Measurements from ENCODE around the gene CROCC2.

Gene CROCC2

DNA sequence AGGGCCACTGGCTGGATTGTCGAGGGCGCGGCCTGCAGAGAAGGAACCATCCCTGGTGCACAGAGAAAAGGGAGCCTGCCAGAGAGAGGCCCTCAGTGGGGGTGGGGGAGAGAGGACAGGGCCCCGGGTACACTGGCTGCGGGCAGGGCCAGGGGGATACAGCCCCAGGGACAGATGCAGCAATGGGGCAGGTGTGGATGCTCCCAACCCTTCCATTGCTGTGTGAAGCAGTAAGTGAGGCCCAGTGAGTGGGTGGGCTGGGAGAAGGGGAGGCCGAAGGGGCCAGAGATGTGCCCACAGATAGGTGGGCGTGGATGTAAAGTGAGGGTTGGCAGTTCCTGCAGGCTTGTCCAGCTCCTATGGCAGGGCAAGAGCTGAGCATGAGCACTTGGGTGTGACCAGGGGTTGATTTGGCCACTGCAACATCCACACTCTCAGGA lies 30.1 kb upstream of the CROCC2 start:
- DNase-seq, result no peak

DNA sequence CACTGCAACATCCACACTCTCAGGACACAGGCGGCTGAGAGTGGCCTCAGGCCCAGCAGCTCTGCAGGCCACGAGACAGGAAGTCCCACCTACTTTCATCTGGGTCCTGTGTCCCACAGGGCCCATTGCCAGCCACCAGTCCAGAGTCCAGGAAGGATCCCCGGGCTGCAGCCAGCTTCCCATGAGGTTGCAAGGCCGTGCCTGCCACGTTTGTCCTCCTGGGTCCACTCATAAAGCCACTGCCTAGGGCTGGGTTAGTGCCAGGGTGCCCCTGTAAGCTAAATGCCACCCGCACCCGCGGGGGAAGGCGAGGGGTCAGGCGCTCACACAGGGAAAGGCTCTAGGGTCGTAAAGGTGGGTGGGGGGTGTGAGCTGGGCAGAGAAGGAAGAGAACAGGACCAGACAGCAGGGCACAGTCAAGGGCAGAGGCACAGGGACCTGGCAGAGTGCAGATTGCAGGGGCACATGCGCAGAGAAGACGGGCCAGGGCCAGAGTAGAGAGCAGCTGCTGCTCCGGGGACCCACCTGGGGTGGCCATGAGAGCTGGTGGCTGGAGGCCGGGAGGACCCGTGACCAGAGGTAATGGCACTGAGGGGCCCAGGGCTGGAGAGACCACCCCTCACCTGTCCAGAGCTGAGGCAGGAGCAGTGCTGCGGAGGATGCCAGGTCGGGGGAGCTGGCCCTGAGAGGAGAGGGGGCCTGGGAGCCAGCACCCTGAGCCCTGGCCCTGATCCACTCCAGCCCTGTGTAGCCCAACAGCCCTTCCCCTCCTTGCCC lies 29.5 kb upstream of the CROCC2 start:
- DNase-seq, result no peak

DNA sequence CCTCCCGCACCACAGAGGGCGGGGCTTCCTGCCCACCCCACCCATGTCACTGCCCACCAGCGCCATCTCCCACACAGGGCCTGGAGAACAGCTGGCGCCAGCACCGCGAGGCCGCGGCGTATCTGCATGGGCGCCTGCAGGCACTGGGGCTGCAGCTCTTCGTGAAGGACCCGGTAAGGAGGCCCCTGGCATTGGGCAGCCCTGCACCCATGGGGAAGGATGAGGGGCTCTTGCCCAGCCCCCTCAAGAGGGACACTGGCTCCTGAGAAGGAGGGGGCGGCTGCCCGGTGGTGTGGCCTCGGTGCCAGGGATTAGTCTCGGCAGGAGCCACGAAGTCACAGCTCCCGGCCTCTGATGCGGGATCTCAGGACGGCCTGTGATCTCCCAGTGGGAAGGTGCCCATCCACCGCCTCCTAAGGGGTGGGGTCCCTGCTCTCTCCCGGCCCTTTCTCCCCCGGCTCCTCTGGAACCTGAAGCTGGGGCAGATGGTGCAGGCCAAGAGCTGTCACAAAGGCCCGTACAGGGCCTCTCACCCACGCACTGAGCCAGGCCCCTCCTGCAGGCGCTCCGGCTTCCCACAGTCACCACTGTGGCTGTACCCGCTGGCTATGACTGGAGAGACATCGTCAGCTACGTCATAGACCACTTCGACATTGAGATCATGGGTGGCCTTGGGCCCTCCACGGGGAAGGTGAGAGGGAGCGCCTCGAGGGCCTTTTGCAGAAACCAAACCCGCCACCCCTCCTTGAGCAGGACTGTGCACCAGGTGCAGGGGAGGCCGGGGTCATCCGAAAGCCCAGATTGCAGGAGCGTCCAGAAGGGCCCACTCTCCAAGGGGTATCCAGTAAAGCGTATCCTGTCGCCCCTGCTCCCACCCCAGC lies 28.4 kb upstream of the CROCC2 start:
- DNase-seq, result no peak

DNA sequence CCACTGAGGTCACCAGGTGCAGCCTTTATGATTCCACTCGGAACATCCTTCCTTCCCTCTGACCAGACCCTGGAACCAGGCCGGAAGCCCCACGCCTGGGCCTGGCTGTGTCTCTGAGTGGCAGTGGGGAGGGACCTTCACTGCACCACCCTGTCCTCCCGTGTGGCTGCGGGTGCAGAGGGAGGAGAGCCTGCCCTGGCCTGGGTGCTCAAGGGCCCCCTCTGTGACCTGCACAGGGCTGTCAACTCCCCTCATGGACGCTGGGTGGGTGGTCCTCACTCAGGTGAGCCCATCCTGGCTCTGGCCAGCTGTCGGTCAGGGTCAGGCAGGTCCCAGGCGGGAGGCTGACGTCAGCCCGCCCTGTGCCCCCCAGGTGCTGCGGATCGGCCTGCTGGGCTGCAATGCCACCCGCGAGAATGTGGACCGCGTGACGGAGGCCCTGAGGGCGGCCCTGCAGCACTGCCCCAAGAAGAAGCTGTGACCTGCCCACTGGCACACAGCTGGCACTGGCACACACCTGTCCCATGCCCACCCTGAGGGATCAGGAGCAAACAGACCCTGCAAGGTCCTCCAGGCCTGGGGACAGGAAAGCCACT lies 27.7 kb upstream of the CROCC2 start:
- no peak for DNase-seq

DNA sequence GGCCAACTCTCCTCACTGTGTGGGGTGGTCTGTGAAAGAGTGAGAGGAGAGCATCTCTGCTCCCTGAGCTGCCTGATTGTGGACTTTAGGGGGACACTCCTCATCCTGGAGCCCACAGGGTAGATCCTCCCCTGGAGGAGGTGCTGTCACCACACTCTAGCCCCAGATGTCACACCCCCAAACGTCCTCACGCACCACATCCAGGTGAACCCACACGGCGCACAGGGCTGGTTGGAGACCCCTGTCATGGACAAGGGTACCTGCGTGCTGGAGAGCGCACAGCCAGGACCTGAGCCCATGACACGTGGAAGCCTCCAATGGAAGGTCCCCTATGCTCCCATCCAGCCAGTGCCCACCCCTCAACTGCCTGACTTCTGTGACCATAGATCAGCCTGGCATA lies 27.0 kb upstream of the CROCC2 start:
- DNase-seq, result no peak

DNA sequence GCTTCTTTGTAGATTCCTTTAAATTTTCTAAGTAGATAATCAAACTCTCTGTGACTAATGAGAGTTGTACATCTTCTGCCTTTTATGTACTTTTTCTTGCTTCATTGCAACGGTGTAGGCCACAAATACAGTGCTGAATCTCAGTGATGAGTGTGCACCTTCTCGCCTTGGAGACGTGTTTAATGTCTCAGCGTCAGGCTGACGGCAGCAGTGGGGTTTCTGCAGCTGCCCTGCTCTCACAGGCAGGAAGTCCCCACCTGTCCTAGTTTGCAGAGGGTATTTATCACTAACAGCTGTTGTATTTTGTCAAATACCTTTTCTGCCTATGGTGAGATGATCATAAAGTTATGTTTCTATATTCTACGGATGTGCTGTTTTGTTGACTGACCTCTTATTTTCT lies 24.2 kb upstream of the CROCC2 start:
- DNase-seq, result no peak

DNA sequence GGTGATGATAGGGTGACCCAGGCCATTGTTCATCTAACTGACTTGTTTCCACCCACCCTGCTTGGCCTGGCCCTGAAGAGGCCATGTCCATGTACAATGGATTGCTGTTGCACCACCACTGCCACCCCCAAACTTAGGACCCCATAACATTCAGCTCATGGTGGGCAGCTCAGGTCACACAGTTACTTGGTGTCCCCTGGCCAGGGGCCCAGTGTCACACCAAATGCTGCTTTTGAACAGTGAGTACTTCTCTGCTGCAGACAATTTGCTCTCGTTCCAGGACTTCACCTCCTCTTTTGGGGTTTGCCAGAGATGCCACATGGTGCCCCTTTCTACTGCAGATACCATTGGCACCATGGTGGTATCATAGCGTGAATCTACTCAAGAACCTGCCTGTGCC lies 21.9 kb upstream of the CROCC2 start:
- no peak for DNase-seq

DNA sequence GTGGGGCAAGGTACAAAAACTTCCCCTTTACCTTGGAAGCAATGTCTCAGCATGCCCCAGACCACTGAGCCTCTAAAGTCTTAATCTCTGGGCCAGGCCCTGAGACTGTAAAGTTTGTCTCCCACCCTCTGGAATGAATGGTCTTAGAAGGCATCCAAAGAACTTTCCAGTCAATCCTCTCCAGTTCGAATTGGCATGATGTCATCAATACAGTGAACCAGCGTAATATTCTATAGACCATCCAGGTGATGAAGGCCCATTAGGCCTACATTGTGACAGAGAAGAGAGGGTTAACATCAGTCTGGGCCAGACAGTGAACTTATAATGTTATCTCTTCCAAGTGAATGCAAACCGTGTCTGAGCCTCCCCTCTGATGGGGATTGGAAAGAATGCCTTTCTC lies 21.4 kb upstream of the CROCC2 start:
- DNase-seq, result no peak

DNA sequence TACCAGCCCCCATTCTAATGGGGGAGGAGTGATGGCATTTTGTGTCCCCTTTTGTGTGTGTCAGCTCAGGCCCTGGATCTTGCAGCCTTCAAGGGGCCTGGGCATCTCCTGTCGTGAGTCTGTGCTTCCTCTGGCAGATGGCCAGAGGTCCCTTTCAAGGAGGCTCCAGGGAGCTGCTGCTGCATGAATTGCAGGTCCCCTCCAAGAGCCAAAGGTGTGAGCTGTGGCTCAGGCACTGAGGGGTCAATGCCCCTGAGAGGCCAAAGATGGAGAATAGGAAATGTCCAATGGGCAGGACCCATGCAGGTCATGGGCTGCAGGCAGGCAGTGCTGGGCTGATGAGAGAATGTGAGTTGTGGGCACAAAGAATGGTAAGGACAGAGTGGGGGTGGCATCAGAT lies 20.6 kb upstream of the CROCC2 start:
- DNase-seq, result no peak

DNA sequence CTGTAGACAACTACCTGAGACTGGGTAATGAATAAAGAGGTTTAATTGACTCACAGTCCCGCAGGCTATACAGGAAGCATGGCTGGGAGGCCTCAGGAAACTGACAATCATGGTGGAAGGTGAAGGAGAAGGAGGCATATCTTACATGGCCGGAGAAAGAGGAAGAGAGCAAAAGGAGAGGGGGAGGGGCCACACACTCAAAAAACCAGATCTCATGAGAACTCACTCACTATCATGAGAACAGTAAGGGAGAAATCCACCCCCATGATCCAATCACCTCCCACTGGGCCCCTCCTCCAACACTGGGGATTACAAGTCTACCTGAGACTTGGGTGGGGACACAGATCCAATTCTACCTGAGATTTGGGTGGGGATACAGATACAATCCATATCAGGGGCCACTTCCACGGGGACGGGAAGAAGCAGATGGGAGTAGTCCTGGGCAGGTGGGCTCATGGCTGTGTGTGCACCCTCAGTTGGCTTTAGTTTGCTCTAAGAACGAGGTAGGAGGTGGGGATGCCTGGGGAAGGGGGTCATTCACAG lies 20.0 kb upstream of the CROCC2 start:
- DNase-seq, result no peak

DNA sequence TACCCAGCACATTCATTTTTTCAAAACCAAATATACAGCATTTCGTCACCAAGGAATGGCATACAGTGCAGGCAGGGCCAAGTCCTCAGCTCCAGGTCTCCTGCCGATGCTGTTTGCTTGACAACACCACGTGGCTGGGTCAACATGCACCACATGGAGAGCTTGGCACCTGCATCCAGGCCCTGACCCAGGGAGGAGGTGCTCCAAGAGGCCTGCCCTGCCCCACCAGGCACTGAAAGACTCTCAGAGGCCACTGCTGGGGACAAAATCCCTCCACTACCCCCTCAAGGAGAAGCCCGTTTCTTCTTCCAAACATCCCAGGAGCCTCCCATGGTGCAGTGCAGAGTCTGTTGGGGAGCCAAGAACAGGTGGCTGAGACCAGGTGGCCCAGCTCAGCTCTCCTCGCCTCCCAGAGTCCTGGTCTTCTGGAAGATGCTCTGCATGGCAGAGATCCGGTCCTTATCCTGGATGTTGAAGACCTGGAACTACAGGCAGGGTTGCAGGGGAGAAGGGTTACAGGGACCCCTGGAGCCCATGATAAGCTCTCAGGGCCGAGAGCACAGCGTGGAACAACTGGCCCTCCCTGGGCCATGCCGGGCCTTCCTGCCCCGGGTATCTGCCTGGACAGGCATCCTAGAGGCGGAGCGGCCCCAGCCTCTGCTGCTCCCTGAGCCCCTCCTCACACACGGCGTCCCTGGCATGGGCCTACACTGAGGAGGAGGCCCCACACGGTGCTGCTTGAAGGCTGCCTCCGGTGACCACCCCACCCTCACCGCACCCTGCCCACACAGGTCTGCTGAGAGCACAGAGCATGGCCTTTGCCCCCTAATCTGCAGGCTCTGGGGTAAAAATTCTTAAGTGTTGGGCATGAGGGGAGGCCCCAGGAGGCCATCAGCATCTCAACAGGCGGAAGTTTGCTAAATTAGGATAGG lies 19.2 kb upstream of the CROCC2 start:
- no peak for DNase-seq

DNA sequence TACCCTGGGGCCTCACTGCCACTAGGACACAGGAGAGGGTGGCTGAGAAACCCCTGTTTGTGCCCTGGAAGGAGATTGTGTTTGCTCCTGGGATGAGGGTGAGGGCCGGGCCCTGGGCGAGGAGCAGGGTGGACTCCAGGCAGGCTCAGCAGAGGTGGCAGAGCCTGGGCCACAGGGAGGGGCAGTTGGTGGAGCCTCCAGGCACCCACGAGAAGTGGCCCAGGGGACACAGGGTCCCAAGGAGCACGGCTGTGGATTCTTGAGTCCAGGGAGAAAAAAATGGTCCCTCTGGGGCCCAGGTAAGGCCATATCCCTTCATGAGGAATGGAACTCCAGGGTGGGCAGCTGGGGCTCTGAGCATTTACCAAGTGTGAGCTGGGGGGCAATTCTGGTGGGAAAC lies 18.5 kb upstream of the CROCC2 start:
- no peak for DNase-seq

DNA sequence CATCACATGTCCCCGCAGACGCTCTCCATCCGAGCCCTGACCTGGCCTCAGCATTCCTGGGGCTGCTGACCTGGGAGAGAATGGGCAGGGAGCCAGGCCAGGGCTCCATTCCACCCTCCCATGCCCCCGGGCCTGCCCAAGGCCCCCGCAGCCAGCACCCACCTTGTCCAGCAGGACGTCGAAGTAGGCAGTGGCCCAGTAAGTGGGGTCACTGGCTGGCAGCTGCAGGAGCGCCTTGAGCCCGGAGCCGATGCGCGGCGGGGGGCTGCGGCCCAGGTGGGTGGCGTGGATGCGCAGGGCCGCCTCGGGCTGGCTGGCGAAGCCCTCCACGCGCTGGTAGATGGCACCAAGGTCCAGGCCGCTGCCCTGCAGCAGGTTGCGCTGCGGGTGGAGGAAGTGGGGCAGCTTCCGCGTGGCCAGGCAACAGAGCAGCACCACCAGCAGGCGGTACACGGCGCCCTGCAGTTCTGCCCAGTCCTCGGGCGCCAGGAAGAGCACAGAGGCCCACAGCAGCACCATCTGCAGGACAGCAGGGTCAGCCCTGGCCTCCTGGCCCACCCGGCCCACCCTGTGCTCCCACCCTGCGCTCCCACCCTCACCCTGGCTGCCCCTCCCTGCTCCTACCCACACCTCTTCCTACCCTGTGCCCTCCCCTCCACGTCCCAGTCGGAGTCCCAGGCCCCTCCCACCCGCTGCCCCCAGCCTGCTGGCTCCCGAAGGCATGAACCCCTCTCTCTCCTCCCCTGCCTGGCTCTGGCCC lies 17.8 kb upstream of the CROCC2 start:
- DNase-seq, result no peak

DNA sequence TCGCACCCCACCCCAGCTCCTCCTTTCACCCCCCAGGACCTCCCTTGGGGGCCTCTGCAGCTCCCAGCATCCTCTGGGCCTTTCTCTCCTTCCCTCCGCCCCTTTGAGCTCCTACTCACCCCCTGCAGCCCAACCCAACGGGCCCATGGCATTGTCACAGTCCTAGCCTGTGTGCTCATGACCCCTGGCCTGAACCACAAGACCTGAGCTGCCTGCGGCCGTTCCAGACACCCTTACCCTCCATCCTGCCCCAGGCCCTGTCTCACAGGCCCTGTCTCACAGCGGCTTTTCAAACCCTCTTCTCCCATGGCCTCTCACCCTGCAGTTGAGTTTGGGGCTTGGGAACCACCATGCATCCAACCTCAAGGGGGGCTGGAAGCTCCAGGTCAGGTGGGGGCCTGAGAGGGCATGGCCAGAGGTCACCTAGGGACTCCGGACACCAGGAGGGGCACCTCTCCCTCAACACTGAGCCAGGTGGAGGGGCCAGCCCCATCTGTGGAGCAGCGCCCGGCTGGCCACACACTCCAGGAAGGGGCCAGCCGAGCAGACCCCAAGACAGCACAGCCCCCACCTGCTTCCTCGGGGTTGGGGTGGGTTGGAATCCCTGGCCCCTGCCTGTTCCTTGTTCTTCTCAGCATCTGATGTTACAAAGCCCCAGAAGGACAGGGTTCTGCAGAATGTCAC lies 17.1 kb upstream of the CROCC2 start:
- DNase-seq, result no peak

DNA sequence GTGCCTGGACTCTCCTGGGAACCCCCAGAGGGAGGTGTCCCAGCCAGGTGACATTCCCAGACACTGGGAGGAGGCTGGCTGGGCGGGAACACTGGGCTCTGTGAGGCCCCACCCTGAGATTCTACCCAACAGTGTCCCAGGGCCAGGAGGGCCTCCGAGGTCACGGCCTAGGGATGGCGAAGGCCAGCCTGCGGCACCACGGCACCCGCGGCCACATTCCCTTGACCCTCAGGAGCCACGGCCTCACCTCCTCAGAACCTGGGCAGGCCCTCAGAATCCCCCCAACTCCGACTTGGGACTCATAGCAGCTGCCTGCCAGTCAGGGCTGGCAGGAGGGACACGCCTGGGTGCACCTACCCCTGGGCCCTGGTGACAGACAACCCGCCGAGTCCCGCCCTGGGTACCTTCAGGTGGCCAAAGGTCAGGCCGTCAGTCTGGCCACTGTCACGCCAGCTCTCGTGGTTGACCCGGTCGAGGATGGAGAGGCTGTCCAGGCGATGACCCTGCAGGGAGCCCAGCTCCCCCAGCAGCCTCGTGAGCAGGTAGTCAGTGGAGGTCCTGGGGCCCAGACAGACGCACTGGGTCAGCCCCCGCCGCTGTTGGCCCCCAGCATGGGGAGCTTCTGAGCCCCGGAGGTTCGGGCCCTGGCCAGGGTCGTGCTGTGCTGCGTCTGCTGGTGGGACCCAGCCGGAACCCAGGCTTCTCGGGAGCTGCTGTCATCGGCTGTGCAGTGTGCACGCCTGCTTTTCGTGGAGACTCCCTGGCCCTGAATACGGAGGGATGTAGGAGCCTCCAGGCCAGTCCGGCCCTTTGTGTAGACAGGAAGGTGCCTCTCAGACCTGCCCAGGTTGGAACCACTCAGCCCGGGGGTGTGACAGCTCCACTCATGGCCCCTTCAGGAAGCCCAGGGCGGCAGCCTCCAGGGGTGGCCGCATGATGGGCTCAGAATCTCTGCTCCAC lies 16.3 kb upstream of the CROCC2 start:
- no peak for DNase-seq

DNA sequence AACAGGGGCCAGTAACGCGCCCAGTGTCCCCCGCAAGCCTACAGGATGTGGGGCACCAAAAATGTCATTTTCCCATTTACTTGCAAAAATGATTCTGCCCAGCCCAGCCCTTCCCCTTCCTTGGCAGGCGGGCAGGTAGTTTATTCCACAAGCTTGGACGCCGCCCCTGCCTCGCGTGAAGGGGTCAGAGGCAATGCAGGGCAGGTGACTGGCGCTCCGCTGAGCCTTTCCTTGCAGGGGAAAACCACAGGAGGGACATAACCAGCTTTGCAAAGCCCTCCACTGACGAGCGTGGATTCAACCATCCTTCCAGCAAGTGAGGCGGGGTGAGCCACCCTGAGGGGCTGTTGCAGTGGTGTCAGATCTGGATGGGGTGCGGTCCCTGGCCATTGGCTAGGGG lies 15.4 kb upstream of the CROCC2 start:
- no peak for DNase-seq

DNA sequence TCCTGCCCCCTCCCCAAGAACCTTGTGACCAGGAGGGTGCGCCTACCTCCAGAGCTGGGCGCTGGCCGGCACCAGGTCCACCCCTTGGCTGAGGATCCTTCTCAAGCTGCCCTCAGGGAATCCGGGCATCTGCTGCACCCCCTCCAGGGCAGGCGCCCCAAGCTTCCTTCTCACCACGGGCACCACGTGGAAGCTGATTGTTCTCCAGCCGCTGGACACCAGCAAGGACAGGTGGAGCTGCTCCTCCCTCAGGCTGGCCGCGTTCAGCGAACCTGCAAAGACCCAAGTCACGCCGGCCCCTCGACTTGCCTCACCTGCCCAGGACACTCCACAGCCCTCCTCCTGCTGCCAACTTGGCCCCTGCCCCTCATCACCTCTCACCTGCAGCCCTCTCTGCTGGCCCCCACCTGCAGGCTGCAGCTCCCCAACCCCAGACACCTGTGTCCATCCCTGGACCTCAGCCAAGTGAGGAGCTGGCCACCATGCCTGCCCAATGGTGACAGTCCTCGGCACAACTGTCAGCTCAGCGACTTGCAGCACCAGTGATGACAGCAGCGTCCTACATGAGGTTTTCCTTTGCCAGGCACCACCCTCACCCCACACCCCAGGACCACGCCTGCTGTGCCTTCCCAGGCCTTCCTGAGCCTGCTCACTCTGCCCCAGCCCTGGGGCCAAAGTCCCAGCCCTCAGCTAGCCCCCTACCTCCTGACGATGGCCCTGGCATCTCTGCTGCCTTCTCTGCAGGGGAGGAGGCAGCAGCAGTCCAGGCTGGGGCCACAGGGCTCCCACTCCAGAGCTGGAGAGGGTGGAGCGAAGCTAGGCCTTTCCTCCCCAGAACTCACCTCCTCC lies 14.4 kb upstream of the CROCC2 start:
- no peak for DNase-seq

DNA sequence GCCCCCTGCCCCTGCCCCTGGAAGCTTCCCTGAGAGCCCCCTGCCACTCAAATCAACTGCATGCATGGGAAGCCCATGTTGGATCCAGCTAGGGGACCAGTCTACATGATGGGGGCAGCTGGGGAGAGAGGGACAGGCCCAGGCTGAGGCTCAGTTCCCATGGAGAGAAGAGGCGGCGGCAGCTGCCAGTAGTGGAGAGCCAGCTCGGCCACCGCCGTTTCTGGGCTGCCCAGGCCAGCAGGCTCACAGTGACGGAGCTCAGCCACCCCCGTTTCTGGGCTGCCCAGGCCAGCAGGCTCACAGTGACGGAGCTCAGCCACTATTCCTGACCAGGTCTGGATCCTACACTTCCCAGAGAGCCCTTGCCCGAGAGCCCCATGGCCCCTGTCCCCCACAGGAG lies 13.8 kb upstream of the CROCC2 start:
- no peak for DNase-seq

DNA sequence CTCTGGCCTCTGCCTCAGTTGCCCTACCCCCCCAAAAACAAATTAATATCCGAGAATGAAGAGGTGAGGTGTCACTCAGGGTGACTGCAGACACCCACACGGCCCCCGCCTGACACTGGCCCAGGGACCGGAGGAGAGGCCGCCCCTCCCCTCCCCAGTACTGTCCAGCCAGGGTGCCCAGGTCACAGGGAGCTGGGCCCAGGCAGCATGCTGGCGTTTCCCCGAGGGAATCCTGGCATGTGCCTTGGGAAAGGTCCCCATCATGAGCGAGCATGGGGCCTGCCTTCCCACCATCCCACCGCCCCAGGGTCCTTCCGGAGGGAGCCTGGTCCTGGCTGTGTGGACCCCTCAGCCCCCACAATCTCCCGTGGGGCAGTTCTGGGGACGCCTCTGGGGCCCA lies 13.2 kb upstream of the CROCC2 start:
- DNase-seq, result no peak

Measured in T-helper 1 cell (primary cell).